ENCODE data around the gene ZNF492.

Gene ZNF492

GRCh38 chr19:22600690-22601648, 33.2 kb upstream of the ZNF492 start:
- no peak for TF ChIP-seq CTCF (conservative IDR thresholded peaks at IDR 0.05; ENCODE audit: low read length)
- TF ChIP-seq EZH2phosphoT487 (IDR thresholded peaks at IDR 0.05; ENCODE audit: borderline replicate concordance), result no peak
- Histone ChIP-seq H2AFZ (ENCODE audit: low read length) (no peak overlapping the region), H3K9me2 (replicated peaks; ENCODE audit: low read depth, low read length) (no peaks in the 10 kb centered on the region), H3K4me3 (ENCODE audit: low read length, poor library complexity, severe bottlenecking) (no peak overlapping the region), H3K36me3 (ENCODE audit: insufficient read depth, low read length) (no peaks in the 10 kb centered on the region), H3K4me1 (ENCODE audit: insufficient read depth, low read length, poor library complexity, severe bottlenecking) (no peaks in the 10 kb centered on the region), H3K79me2 (ENCODE audit: insufficient read depth, low read length) (no peaks in the 10 kb centered on the region), H3F3A (ENCODE audit: low read depth) (no peaks in the 10 kb centered on the region), H3K27me3 (ENCODE audit: insufficient read depth, low read length, poor library complexity, severe bottlenecking) (no peaks in the 10 kb centered on the region), H3K9ac (ENCODE audit: low read depth, low read length, poor library complexity, severe bottlenecking) (no peak overlapping the region), H3K9me3 (ENCODE audit: insufficient read depth, low read depth, low read length) (peaks cover 10% of the 10 kb centered on the region; the same call in 1 of the 2 replicates), H4K20me1 (ENCODE audit: insufficient read depth, low read length, poor library complexity, severe bottlenecking) (no peaks in the 10 kb centered on the region), H3K4me2 (ENCODE audit: low read depth, low read length, poor library complexity, severe bottlenecking) (no peak overlapping the region)

DNA sequence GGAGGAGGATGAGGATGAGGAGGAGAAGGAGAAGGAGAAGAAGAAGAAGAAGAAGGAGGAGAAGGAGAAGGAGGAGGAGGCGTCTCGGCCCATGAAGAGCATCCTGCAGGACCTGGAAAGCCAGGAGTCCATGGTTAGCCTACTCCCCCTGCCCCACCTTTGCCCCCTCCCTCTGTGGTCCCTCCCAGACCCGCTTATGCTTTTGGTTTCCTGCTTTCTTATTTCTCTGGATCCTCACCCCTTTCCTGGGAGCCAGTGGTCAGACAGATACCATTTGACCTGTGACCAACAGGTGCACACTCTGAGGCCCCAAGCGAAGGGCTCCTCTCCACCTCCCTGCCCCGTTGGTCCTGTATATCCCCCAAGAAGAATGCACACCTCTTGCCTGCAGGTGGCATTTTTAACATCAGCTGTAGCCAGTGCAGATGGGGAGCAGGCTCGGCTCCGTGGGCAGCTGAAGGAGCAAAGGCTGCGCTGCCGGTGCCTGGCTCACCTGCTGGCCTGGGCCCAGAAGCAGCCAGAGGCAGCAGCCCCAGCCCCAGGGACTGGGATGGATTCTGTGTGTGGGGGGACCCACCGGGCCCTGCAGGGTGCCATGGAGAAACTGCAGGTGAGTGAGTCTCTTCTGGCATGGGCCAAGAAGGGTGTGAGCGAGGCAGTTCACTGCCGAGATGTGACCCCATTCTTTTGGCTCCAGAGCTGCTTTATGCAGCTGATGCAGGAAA, 32.1 kb upstream of the ZNF492 start:
- Histone ChIP-seq H2AFZ (ENCODE audit: low read length) (no peak overlapping the region), H3K4me3 (ENCODE audit: low read length, poor library complexity, severe bottlenecking) (no peak overlapping the region), H3F3A (ENCODE audit: low read depth) (no peaks in the 10 kb centered on the region), H3K4me2 (ENCODE audit: low read depth, low read length, poor library complexity, severe bottlenecking) (no peak overlapping the region), H3K9ac (ENCODE audit: low read depth, low read length, poor library complexity, severe bottlenecking) (no peak overlapping the region), H3K79me2 (ENCODE audit: insufficient read depth, low read length) (no peaks in the 10 kb centered on the region), H3K9me3 (ENCODE audit: insufficient read depth, low read depth, low read length) (peaks cover 5% of the 10 kb centered on the region; the same call in 1 of the 2 replicates), H3K9me2 (replicated peaks; ENCODE audit: low read depth, low read length) (no peaks in the 10 kb centered on the region), H3K36me3 (ENCODE audit: insufficient read depth, low read length) (no peaks in the 10 kb centered on the region), H4K20me1 (ENCODE audit: insufficient read depth, low read length, poor library complexity, severe bottlenecking) (no peaks in the 10 kb centered on the region), H3K27me3 (ENCODE audit: insufficient read depth, low read length, poor library complexity, severe bottlenecking) (no peaks in the 10 kb centered on the region), H3K4me1 (ENCODE audit: insufficient read depth, low read length, poor library complexity, severe bottlenecking) (no peaks in the 10 kb centered on the region)
- TF ChIP-seq EZH2phosphoT487 (IDR thresholded peaks at IDR 0.05; ENCODE audit: borderline replicate concordance), result no peak
- TF ChIP-seq CTCF (conservative IDR thresholded peaks at IDR 0.05; ENCODE audit: low read length), result no peak

DNA sequence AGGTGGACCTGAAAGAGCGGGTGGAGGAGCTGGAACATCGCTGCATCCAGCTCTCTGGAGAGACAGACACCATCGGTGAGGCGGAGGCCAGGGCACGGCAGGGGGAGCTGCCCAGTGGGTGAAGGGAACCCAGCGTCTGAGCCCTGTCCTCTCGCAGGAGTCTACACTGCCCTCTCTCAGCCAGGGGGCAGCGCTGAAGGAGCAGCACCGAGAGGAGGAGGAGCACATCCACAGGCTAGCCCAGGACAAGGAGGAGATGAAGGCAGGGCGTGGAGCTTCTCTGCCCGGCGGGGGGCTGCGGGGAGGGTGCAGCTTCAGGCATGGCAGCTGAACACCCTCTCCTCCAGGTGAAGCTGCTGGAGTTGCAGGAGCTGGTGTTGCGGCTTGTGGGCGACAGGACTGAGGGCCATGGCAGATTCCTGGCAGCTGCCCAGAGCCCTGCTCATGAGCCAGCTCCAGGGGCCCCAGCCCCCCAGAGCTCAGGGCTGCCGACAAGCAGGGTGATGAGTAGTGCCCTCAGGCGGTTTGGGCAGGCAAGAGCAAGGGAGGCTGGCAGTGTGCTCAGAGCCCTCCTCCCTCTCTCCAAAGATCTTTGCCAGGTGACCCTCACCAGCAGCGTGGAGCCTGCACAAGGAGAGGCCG, 31.4 kb upstream of the ZNF492 start:
- no peaks in the 10 kb centered on the region for H4K20me1 ChIP-seq (ENCODE audit: insufficient read depth, low read length, poor library complexity, severe bottlenecking)
- peaks cover 5% of the 10 kb centered on the region; the same call in 1 of the 2 replicates for H3K9me3 ChIP-seq (ENCODE audit: insufficient read depth, low read depth, low read length)
- H3K9ac ChIP-seq (ENCODE audit: low read depth, low read length, poor library complexity, severe bottlenecking), result no peak overlapping the region
- no peaks in the 10 kb centered on the region for H3F3A ChIP-seq (ENCODE audit: low read depth)
- H3K36me3 ChIP-seq (ENCODE audit: insufficient read depth, low read length), result no peaks in the 10 kb centered on the region
- H3K27me3 ChIP-seq (ENCODE audit: insufficient read depth, low read length, poor library complexity, severe bottlenecking), result no peaks in the 10 kb centered on the region
- H3K79me2 ChIP-seq (ENCODE audit: insufficient read depth, low read length), result no peaks in the 10 kb centered on the region
- no peak overlapping the region for H2AFZ ChIP-seq (ENCODE audit: low read length)
- H3K9me2 ChIP-seq (replicated peaks; ENCODE audit: low read depth, low read length), result no peaks in the 10 kb centered on the region
- no peak overlapping the region for H3K4me3 ChIP-seq (ENCODE audit: low read length, poor library complexity, severe bottlenecking)
- no peaks in the 10 kb centered on the region for H3K4me1 ChIP-seq (ENCODE audit: insufficient read depth, low read length, poor library complexity, severe bottlenecking)
- no peak for TF ChIP-seq EZH2phosphoT487 (IDR thresholded peaks at IDR 0.05; ENCODE audit: borderline replicate concordance)
- no peak for TF ChIP-seq CTCF (conservative IDR thresholded peaks at IDR 0.05; ENCODE audit: low read length)
- H3K4me2 ChIP-seq (ENCODE audit: low read depth, low read length, poor library complexity, severe bottlenecking), result no peak overlapping the region

Data from Loucy (cell line).